HG02798 (cell line): ENCODE results near the gene SENP5.
A peak's percentile ranks its signal among the peaks of the same experiment; 100 is the strongest.
"Not testable (repeated sequence)": the region's sequence is repeated elsewhere in the genome, so short reads cannot be mapped to it uniquely, and the experiment has no call there.

ENCODE experiments used
- ATAC-seq: cut with Tn5 transposase; IDR thresholded peaks from one replicate; pipeline ENCODE4 v1.9.1; 2021; ENCODE audit warnings: mild to moderate bottlenecking; ENCODE audit not compliant: unreplicated experiment, poor library complexity

The SENP5 gene

DNA sequence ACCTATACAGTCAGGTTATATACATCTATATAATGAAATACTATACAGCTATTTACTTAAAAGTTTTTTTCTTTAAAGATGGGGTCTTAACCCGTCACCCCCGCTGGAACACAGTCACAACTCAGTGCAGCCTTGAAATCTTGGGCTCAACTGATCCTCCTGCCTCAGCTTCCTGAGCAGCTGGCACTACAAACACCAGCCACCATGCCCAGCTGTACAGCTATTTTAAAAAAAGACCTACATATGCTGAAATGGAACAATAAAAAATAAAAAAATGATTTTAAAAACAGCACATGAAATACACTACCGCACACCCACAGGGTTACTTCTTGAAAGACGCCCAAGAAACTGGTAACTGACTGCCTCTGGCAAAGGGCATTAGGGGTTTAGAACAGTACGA is 70.9 kb downstream of the SENP5 start:
- no peak for ATAC-seq

DNA sequence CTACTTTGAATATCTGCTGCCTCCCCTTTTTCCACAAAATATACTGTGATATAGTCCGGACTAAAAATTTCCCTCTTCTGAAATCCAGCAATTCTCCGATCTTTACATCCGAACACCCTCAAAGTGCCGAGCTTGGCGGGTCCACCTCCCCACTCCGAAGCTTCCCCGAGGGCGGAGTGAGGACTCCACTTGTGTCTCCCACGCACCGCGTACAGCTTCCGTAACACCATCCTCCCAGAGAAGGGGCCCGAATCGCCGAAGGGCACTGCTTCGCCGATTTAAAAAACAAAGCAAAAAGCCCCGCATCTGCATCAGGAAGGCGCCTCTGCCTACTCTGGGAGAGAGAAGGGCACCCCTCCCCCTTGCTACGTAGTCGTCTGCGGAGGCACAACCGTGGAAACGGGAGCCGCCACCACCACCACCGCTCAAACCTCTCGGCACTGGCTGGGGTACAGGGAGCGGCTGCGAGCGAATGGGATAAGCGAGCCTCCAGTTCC is 74.1 kb downstream of the SENP5 start:
- peak; percentile 21 for ATAC-seq

DNA sequence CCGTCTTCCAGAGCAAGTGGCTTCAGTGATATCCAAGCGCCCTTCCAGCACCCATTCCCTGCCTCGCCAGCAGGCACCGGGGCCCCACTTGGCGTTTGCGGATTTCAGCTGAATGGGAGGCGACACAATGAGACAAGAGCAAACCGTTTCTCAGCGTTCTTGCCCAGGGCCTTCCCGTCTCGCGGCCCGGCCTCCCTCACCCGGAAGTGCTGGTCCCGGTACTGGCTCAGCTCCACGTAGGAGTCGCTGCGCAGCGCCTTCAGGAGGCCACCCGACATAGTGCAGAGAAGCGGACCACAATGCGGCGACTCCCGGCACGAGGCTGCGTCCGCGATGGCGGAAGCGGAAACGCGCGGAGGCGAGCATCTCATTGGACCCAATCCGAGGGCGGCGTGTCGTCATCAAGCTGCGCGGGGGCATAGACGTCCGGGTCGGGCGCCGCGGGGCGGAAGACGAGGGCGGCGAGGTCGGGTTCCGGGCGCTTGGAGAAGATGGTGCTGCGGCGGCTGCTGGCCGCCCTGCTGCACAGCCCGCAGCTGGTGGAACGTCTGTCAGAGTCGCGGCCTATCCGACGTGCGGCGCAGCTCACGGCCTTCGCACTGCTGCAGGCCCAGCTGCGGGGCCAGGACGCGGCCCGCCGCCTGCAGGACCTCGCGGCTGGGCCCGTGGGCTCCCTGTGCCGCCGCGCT is 74.7 kb downstream of the SENP5 start, which contains the start of gene NCBP2:
Gene NCBP2, minus strand, starts transcription at position 303 of the 689 bp plus-strand sequence. Its CDS starts 25 bp downstream, at position 278.
- ATAC-seq: peak; percentile 95

DNA sequence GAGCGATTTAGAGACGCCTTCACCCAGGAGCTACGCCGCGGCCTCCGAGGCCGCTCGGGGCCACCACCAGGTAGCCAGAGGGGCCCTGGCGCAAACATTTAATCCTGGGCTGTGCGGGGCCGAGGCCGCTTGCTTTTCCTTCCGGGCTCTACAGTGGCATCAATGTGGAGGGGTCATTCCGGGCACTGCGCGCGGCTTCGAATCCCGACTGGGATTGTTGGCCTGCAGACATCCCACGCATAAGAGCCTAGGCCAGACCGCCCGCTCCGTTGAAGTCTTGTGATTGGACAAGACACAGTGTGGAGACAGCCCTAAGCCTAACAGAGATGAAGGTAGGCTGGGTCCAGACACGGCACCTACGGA is 75.2 kb downstream of the SENP5 start:
- peak; percentile 4 for ATAC-seq

DNA sequence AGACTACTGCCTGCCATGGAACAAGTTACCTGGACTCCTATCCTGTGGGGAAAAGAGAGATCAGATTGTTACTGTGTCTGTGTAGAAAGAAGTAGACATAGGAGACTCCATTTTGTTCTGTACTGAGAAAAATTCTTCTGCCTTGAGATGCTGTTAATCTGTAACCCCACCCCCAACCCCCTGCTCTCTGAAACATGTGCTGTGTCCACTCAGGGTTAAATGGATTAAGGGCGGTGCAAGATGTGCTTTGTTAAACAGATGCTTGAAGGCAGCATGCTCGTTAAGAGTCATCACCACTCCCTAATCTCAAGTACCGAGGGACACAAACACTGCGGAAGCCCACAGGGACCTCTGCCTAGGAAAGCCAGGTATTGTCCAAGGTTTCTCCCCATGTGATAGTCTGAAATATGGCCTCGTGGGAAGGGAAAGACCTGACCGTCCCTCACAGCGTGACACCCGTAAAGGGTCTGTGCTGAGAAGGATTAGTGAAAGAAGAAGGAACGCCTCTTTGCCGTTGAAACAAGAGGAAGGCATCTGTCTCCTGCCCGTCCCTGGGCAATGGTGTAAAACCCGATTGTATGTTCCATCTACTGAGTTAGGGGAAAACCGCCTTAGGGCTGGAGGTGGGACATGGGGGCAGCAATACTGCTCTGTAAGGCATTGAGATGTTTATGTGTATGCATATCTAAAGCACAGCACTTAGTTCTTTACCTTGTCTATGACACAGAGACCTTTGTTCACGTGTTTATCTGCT is 76.5 kb downstream of the SENP5 start:
- ATAC-seq: not testable (repeated sequence)

DNA sequence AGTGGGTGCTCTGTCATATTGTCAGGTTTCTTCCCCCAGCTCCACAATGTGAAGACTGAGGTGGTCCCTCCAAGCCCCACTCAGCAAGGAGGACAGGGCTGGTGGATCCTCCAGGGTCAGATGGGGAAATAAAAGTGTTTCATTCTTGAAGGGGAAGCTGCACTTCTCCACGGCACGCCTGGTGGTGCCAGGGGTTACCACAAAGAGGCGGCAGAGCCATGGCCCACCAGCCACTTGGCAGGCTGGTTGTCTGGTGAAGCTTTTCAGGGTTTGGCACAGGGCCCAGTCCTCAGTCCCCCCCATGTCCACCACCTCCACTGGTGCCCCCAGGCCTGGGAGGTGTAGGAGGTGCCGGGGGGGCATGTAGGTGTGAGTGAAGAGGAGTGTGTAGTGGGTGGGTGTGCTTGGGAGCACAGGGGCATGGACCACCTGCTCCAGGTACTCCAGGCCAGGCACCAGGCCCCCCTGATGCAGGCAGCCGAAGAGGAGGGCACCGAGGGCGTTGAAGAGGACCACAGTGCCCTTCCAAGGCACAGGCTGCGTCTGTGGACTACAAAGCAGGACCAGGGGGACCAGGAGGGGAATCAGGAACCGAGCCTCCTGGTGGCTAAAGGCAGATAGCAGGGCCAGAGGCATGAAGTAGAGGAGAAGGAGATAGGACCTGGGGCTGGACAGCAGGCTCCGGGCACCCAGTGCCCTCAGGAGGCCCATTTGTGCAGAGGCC is 79.6 kb downstream of the SENP5 start:
- ATAC-seq: no peak

DNA sequence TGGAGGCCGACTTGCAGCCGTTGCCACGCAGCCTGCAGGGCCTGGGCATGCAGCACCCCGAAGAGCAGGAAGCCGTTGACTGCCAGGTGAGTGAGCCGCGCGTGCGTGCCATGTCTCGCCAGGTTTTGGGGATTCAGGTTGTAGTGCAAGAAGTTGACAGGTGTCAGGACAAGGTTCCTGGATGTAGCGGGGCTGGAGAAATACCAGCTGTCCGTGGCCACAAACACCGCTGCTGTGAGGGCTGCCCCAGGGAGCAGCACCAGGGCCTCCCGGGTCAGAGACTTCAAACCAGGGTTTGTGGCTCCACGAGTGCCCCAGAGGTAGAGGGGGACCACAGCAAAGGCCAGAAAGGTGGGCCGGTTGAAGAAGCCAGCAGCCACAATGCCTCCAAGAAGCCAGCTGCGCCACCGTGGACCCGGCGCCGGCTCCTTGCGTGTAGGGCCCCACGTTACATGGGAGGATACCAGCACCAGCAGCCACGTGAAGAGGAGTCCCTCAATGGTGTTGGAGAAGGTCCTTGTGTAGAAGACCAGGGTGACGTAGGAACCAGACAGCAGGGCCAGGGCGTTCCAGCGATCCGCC is 80.2 kb downstream of the SENP5 start:
- ATAC-seq: no peak

DNA sequence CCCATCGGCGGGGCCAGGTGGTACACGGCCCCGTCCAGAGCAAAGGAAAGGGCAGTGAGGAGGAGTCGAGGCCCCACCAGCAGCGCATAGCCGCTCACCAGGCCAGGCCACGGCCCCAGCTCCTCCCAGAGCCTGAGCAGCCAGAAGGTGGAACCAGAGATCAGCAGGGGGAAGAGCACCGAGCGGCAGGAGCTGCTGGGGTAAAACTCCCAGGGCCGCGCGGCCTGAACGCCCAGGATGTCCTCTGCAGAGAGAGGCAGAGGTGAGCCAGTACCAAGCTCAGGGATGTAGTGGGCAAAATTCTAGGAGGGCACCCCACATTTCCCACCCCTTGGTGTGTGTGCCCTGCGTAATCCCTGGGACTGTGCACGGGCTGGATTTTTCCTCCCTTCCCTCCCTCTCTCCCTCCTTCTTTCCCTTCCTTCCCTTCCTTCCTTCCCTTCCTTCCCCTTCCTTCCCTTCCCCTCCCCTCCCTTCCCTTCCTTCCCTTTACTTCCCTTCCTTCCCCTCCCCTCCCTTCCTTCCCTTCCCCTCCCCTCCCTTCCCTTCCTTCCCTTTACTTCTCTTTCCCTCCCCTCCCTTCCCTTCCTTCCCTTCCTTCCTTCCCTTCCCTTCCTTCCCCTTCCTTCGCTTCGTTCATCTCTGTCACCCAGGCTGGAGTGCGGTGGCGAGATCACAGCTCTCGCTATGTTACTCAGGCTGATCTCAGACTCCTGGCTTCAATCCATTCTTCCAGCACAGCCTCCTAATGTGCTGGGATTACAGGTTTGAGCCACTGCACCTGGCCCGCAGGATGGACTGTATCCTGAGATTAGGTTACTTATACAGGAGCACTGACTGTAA is 80.9 kb downstream of the SENP5 start:
- no peak for ATAC-seq

DNA sequence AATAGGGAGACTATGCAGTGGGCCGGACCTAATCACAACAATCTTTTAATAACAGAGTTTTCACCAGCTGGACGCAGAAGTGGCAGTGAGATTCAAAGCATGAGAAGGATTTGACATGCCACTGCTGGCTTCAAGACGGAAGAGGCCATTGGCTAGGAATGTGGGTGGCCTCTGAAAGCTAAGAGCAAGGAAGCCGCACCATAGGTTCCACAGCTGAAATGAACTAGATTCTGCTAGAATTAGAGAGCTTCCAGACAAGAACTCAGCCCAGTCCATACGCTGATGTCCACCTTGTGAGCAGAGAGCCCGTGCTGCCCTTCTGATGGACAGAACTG is 81.5 kb downstream of the SENP5 start:
- ATAC-seq: no peak

DNA sequence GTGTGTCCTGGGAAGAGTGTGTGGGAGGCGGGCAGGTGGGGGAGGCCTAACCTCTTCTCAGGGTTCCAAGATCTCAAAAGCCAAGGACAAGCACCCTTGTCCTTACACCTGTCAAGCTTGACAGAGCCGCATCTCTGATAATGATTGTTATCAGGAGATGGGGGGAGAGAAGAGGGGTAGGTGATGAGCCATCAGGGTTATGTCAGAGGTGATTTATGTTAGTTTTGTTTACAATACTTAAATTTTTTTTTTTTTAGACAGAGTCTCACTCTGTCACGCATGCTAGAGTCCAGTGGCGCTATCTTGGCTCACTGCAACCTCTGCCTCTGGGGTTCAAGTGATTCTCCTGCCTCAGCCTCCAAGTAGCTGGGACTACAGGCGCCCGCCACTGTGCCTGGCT is 82.0 kb downstream of the SENP5 start:
- no peak for ATAC-seq

DNA sequence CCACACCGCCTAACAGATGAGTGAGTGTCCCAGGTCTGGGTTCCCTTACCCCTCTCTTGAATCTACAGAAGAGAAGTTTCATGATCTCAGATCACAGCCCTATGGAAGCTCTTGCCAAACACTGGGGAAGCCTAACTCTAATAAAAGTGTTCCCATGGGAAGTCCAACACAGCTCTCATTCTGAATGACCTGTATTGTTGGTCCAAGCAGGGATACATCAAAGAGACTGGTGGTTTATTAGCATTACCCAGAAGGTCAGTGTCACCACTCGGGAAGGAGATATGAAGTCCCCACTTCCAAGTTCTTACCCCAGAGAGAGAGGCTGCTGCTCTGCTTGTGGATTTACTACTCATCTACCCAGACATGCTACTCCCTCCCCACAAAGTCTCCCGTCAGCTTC is 83.7 kb downstream of the SENP5 start:
- no peak for ATAC-seq

DNA sequence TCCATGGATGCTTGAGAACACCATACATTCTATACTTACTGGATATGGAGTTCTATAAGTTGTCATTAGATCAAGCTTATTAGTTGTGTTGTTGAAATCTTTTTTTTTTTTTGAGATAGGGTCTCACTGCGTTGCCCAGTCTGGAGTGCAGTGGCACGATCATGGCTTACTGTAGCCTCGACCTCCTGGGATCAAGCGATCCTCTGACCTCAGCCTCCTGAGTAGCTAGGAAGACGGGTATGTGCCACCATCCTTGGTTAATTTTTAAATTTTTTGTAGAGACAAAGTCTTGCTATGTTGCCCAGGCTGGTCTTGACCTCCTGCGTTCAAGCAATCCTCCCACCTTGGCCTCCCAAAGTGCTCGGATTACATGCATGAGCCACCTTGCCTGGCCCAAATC is 87.1 kb downstream of the SENP5 start:
- ATAC-seq: no peak

DNA sequence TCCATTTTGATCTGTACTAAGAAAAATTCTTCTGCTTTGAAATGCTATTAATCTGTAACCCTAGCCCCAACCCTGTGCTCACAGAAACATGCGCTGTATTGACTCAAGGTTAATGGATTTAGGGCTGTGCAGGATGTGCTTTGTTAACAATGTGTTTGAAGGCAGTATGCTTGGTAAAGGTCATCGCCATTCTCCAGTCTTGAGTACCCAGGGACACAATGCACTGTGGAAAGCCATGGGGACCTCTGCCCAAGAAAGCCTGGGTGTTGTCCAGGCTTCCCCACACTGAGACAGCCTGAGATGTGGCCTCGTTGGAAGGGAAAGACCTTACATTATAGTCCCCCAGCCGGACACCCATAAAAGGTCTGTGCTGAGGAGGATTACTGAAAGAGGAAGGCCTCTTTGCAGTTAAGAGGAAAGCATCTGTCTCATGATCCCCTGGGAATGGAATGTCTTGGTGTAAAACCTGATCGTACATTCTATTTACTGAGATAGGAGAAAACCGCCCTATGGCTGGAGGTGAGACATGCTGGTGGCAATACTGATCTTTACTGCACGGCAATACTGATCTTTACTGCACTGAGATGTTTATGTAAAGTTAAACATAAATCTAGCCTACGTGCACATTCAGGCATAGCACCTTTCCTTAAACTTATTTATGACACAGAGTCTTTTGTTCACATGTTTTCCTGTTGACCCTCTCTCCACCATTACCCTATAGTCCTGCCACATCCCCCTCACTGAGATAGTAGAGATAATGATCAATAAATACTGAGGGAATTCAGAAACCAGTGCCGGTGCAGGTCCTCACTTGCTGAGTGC is 94.6 kb downstream of the SENP5 start:
- no peak for ATAC-seq

DNA sequence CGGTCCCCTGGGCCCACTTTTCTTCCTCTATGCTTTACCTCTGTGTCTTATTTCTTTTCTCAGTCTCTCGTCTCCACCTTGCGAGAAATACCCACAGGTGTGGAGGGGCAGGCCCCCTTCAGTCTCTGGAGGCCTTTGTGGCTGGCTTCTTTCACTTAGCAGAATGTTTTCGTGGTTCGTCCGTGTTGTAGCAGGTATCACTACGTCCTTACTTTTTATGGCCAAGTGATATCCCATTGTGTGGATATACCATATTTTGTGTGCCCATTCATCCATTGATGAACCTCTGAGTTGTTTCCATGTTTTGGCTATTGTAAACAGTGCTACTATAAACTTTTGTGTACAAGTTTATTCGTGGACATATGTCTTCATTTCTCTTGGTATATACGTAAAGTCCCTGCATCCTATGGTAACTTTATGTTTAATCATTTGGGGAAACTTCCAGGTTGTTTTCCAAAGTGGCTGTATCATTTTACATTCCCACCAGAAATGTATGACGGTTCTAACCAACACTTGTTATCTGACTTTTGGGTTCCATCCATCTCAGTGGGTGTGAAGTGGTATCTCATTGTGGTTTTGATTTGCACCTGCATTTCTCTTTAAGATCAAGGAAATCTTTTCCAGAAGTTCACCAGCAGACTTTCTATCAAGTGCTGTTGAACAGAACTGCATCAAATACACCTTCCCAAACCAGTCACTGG is 95.4 kb downstream of the SENP5 start:
- ATAC-seq: no peak

DNA sequence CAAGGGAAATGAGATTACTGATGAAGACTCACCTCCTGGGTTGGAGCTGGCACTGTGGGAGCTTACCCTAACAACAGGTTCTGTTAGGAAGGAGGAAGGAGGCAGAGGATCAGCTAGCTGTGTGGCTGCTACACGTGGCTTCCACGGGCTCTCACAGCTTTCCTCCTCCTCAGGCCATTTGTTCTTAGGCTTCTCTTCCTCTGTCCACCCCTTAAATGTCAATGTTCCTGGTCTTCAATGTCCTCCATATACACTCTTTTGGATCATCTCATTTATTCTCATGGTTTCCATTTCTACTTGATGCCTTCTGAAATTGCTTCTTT is 95.9 kb downstream of the SENP5 start:
- no peak for ATAC-seq

DNA sequence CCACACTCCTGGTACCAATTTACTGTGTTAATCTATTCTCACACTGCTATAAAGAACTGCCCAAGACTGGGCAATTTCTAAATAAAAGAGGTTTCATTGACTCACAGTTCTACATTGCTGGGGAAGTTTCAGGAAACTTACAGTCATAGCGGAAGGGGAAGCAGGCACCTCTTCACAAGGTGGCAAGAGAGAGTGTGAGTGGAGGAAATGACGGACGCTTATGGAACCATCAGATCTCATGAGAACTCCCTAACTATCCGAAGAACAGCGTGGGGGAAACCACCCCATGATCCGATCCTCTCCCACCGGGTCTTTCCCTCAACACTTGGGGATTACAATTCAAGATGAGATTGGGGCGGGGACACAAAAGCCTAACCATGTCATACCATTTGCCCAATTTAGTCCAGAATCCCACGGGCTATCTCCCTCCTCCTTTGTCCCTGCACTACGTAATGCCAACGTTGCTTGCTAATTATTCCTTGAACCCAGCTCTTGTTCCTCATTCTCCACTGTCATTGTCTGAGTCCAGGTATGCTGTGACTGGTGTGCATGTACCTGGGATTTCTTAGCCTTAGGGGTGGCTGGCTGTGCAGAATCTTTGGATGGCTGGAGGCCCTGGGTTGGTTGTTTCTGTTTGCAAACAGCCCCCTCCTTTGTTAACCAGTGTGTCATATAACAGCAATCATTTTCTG is 97.5 kb downstream of the SENP5 start:
- ATAC-seq: no peak

DNA sequence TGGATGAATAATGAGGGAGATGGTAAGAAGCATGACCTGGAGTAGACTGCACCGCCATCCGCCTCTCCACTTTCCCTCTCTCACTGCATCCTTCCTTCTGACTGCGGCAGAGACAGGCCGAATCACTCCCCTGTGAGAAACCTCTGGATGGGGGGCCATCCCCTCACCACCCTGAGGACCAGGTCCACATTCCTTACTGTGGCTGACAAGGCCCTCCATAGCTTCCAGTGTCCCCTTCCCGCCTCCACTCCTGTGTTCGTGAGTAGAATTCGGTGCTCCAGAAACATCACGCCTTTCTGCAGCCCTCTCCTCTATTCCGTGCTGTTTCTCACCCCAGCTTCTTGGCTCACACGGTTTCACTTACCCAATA is 98.1 kb downstream of the SENP5 start:
- no peak for ATAC-seq
